DND-41 (cell line): Measurements from ENCODE around the gene MMEL1.

Experiments
- ATAC-seq: fragments of 200-7000 bp; cut with Tn5 transposase; 3 replicates; pipeline ENCODE4 v1.9.1; 2021; ENCODE audit warnings: low read depth; ENCODE audit not compliant: insufficient read depth
- DNase-seq: peaks from one replicate; pipeline ENCODE4 v3.0.0-alpha.2; 2020
- H2AFZ ChIP-seq: 2 replicates; pipeline ENCODE4 v1.6.0; 2012; ENCODE audit warnings: low read depth, low read length
- H3K27ac ChIP-seq: 2 replicates; pipeline ENCODE4 v1.5.1; 2012; ENCODE audit warnings: low read length, inconsistent platforms
- H3K27me3 ChIP-seq: fragments of 200-600 bp; sonication (generic); 2 replicates; pipeline ENCODE4 v1.6.0; 2012; ENCODE audit warnings: low read length, mild to moderate bottlenecking, inconsistent platforms; ENCODE audit not compliant: insufficient read depth, poor library complexity
- H3K36me3 ChIP-seq: 2 replicates; pipeline ENCODE4 v1.5.1; 2012; ENCODE audit warnings: low read length, inconsistent platforms; ENCODE audit not compliant: insufficient read depth
- H3K4me1 ChIP-seq: 2 replicates; pipeline ENCODE4 v1.5.1; 2012; ENCODE audit warnings: mild to moderate bottlenecking, low read length; ENCODE audit not compliant: insufficient read depth
- H3K4me2 ChIP-seq: 2 replicates; pipeline ENCODE4 v1.6.0; 2012; ENCODE audit warnings: mild to moderate bottlenecking, moderate library complexity, low read length, inconsistent platforms; ENCODE audit not compliant: insufficient read depth
- H3K4me3 ChIP-seq, 2 experiments: fragments of 200-600 bp in 1 of 2; shearing (Covaris generic) in 1 of 2; 2 replicates each; pipeline ENCODE4 v1.5.1; 2012 to 2016; ENCODE audit warnings: inconsistent platforms in 2 of 2, low read length in 2 of 2, mild to moderate bottlenecking in 2 of 2, low read depth in 1 of 2, moderate library complexity in 1 of 2
- H3K79me2 ChIP-seq: 2 replicates; pipeline ENCODE4 v1.6.0; 2012; ENCODE audit warnings: low read length, inconsistent platforms; ENCODE audit not compliant: insufficient read depth
- H3K9ac ChIP-seq: 2 replicates; pipeline ENCODE4 v1.6.0; 2012; ENCODE audit warnings: low read depth, mild to moderate bottlenecking, inconsistent platforms, low read length, moderate library complexity
- H3K9me3 ChIP-seq: 2 replicates; pipeline ENCODE4 v1.5.1; 2012; ENCODE audit warnings: low read length, moderate library complexity, mild to moderate bottlenecking, inconsistent platforms; ENCODE audit not compliant: insufficient read depth, severe bottlenecking
- H4K20me1 ChIP-seq: 2 replicates; pipeline ENCODE4 v1.6.0; 2012; ENCODE audit warnings: low read length; ENCODE audit not compliant: insufficient read depth
- CTCF ChIP-seq: IDR thresholded peaks from 2 replicates; pipeline ENCODE4 v1.5.1; 2012; ENCODE audit warnings: borderline replicate concordance, low read length, moderate library complexity, mild to moderate bottlenecking; ENCODE audit not compliant: poor library complexity, severe bottlenecking; ENCODE audit errors: extremely low read depth
- EZH2 ChIP-seq: IDR thresholded peaks from 3 replicates; pipeline ENCODE4 v1.6.1; 2012; ENCODE audit warnings: borderline replicate concordance, low read depth, mild to moderate bottlenecking, moderate library complexity, low read length, inconsistent platforms; ENCODE audit not compliant: severe bottlenecking

MMEL1 gene

GRCh38 chr1:2564006-2564814 is 68.6 kb downstream of the MMEL1 start:
- no peaks in the 10 kb centered on the region for H3K4me1 ChIP-seq
- DNase-seq (no peak), ATAC-seq (0 out of 3 replicates have a peak, but pooled peaks have one; percentile 16)
- no peaks in the 10 kb centered on the region for H4K20me1 ChIP-seq
- H3K27me3 ChIP-seq: no peaks in the 10 kb centered on the region
- no peak overlapping the region for H3K27ac ChIP-seq
- no peaks in the 10 kb centered on the region for H3K36me3 ChIP-seq
- H2AFZ ChIP-seq: no peak overlapping the region
- H3K4me3 ChIP-seq: no peak overlapping the region
- no peak overlapping the region for H3K9ac ChIP-seq
- H3K9me3 ChIP-seq: no peaks in the 10 kb centered on the region
- H3K79me2 ChIP-seq: no peaks in the 10 kb centered on the region
- TF ChIP-seq EZH2 (no peak), CTCF (no peak)
- no peak overlapping the region for H3K4me2 ChIP-seq

DNA sequence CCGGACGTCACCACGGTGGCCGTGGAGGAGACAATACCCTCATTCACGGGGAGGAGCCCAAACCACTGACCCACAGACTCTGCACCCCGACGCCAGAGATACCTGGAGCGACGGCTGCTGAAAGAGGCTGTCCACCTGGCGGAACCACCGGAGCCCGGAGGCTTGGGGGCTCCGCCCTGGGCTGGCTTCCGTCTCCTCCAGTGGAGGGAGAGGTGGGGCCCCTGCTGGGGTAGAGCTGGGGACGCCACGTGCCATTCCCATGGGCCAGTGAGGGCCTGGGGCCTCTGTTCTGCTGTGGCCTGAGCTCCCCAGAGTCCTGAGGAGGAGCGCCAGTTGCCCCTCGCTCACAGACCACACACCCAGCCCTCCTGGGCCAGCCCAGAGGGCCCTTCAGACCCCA is 69.6 kb downstream of the MMEL1 start:
- H3K27ac ChIP-seq: no peak overlapping the region
- no peak for DNase-seq
- no peaks in the 10 kb centered on the region for H3K79me2 ChIP-seq
- no peaks in the 10 kb centered on the region for H4K20me1 ChIP-seq
- no peak overlapping the region for H2AFZ ChIP-seq
- no peaks in the 10 kb centered on the region for H3K4me1 ChIP-seq
- no peak overlapping the region for H3K9ac ChIP-seq
- TF ChIP-seq EZH2: no peak
- TF ChIP-seq CTCF: no peak
- no peaks in the 10 kb centered on the region for H3K36me3 ChIP-seq
- H3K4me2 ChIP-seq: no peak overlapping the region
- H3K9me3 ChIP-seq: no peaks in the 10 kb centered on the region
- H3K4me3 ChIP-seq: no peak overlapping the region
- ATAC-seq: no peak
- H3K27me3 ChIP-seq: no peaks in the 10 kb centered on the region

DNA sequence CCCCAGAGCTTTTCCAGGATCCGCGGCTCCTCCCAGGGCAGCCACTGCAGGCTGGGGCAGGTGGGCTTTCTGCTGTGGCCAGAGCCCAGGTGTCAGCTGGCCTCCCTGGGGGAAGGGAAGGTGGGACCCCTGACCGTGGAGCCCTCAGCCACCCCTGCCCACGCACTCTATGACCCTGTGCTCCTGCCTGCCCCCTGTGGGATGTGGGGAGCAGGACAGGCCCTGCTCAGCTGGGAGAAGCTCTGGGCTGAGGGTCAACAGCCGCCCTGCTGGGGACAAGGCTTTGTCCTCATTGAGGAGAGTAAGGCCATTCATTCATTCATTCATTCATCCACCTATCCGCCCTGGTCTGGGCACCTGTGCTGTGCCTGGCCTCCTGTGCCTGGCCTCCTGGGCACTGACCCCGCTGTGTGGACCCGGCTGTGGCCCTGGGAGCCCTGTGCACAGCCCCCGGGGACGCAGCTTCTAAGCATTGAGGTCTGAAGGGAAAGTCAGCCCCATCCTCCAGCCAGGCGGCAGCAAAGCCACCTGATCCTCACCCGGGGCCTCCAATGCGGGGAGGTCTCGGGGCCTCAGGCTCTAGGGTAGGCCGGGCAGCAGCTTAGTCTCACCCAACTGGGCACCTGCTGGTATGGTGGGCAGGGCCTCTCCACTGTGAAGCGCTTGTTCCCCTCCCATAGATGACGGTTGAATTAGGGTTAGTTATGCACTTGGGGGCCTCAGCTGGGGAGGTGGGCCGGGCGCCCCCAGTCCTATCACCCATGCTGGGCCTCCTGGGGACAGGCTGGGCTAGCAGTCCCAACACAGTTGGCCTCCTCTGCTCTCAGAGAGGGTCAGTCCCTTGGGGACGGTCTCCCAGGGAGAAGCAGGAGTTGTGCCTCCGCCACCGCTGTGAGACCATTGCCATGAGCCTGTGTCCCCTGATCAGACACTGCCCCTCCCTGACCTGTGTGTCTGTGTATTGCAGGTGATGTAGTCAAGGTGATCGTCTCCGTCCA is 70.6 kb downstream of the MMEL1 start:
- Histone ChIP-seq H3K27me3 (no peaks in the 10 kb centered on the region), H3K4me3 (no peak overlapping the region), H2AFZ (no peak overlapping the region), H3K9me3 (no peaks in the 10 kb centered on the region), H3K27ac (no peak overlapping the region), H3K4me1 (peaks cover 6% of the 10 kb centered on the region), H3K9ac (no peak overlapping the region), H4K20me1 (no peaks in the 10 kb centered on the region), H3K4me2 (no peak overlapping the region), H3K36me3 (no peaks in the 10 kb centered on the region), H3K79me2 (no peaks in the 10 kb centered on the region)
- no peak for DNase-seq
- TF ChIP-seq CTCF: peak; percentile 58
- no peak for TF ChIP-seq EZH2
- ATAC-seq: 0 out of 3 replicates have a peak, but pooled peaks have one; percentile 39
